OCI-M2 (cell line): ENCODE results near the gene ILF3.

Experiments used
- DNase-seq: peaks from one replicate; lab custom pipeline; 2025; ENCODE audit not compliant: unreplicated experiment; lab: John Stamatoyannopoulos, UW

ILF3 gene

DNA sequence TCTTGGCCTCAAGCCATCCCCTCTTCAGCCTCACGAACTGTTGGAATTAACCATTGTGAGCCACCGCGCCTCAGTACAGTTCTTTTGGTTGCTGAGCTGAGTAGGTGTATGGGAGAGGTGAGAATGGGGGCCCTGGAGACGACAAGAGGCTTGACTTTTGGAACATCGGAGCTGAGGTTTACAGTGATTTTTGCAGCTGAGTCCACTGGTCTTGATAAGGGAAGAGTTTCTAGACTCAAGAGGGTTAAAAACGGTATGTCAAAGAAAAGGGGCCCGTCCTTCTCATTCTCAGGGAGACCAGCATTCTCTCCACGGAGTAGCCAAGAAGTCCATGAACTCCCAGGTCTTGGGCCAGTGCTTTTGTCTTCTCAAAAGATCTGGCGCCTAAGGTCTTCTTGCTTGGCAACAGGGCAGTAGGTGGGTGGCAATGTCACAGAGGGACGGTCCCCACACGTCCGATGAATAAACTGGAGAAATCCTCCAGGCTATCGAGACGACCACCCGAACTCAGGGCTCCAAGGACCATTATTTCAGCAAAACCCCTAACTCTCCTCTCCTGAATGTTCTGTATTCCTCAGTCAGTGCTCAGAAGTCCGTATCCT lies 40.7 kb downstream of the ILF3 start:
- DNase-seq: peak; percentile 98

DNA sequence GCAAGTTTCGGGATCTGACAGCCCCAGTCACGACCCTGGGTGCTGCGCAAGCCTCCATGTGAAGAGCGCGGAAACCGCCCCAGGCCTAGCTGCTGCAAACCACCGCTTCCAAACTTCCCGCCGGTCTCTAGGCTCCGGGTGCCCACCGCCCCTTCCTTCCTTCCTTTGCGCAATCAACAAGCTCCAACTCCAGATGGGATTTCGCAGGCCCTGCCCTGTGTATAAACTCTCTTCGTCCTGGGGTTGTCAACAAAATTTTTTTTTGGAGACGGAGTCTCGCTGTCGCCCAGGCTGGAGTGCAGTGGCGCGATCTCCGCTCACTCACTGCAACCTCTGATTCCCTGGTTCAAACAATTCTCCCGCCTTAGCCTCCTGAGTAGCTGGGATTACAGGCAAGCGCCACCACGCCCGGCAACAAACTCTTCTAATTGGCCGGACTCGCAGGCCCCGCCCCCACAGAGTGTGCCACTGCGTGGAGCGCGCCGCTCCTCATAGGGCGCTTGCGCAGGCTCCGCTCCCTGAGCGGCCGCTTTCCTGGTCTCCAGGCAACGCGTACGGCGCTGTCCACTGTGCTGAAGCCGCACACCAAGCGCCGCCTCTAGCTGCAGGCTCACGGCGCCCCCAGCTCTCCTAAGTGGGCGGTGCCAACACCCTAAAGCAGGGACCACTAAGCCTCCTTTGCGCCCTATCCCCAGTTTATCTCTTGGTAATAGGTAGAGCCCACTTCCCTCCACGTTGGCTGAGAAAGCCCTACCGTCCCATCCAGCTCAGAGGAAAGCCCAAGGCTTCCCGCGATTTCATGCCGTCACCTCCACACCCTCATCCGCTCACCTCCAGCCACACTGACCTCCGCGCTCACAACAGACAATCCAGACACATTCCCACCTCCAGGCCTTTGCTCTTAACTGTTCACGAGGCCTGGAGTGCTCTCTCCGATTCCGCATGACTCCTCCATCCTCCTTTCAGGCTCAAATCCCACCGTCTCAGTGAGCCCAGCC lies 41.6 kb downstream of the ILF3 start:
- peak; percentile 100 for DNase-seq

DNA sequence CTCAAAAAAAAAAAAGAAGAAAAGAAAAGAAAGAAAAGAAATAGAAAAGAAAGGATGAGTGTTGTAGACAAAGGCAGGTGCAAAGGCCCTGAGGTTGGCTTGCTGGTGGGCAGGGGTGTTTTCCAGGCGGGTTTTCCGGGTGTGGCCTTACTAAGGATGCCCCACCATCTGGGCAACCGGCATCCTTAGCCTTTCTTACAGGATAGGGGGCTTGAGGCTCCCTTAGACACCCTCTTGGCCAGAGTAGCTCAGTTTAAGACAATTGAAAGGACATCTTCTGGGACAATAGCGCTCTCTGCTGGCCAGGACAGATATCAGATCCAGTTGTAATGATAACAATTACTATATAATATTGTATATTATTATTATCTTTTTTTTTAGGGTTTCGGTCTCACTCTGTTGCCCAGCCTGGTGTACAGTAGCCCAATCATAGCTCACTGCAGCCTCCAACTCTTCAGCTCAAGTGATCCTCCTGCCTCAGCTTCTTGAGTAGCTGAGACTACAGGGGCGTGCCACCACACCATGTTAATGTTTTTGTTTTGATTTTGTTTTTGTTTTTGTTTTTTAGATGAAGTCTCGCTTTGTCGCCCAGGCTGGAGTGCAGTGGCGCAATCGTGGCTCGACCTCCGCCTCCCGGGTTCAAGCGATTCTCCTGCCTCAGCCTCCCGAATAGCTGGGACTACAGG lies 45.6 kb downstream of the ILF3 start:
- DNase-seq: peak; percentile 98

DNA sequence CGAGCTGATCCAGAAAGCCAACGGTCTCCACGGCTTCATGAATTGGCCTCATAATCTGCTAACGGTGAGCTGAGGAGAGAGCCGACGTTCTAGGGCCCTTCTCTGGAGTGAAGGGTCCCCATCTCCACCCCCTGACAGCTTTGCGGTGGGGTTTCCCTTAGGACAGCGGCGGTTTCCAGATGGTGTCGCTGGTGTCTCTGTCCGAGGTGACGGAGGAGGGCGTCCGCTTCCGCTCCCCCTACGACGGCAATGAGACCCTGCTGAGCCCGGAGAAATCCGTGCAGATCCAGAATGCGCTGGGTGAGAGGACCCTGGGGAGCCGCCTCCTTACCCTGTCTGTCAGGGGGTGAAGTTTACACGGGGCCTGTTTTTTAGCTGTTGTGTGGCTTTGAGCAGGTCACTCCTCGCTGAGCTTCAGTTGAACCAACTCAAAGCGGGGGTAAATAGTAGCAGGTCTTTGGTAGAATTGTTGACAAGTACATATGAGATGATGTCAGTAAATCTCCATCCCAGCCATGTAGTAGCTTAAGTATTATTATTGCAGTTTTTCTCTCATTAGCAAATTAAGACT lies 47.9 kb downstream of the ILF3 start:
- DNase-seq: peak; percentile 99

DNA sequence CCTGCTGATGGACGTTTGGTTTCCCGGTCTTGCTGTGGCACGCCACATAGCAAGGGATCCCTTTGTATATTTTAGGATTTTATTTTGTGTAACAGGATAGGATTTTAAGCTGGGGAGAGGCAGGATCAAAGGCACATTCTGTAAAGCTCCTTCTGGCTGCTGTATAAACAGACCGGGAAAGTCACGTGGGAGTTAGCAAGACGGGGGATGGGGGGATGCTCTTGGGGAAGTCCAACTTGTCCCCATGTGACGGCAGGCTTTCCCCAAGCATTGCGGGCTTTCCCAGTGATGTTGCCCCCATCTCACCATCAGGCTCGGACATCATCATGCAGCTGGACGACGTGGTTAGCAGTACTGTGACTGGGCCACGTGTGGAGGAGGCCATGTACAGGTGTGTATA lies 52.8 kb downstream of the ILF3 start:
- DNase-seq: no peak

DNA sequence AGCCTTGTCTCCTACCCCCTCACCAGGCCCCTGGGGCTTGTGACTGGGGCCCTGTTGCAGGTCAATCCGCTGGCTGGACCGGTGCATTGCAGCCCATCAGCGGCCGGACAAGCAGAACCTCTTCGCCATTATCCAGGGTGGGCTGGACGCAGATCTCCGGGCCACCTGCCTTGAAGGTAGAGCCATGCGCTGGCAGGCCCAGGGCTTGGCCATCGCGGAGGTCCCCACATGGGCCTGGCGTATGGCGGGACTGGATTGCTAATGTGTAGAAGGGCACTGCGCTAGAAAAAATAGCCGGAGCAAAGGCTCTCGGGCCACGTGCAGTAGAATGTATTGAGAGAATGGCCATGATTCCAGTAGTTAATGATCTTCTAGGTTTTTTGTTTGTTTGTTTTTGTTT lies 53.3 kb downstream of the ILF3 start:
- DNase-seq: no peak

DNA sequence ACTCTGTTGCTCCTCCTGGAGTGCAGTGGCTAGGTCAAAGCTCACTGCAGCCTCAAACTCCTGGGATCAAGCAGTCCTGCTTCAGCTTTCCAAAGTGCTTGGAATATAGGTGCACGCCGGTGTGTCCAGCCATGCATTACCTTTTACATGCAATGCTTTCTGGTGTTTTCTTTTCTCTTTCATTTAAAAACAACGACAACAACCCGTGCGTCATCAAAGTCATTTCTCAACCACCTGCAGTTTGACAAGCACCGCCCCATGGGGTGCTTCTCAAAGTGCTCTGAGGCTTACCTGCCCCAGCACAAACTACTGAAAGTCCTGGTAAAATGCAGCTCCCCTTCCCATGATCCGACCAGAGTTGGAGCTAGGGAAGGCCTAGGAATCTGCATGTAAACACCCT lies 54.1 kb downstream of the ILF3 start:
- DNase-seq: no peak

DNA sequence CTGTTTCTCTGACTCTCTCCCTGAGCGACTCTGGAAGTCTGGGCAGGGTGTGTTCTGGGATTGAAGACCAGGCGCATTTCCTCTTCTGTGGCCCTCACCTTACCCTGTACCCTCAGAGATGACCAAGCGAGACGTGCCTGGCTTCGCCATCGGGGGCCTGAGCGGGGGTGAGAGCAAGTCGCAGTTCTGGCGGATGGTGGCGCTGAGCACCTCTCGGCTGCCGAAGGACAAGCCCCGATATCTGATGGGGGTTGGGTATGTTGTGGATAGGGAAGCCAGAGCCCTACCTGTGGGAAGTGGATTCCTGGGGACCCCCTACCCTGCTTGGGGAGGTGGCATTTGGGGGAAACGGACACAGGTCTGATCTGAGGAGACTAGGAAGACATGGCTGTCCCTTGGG lies 57.9 kb downstream of the ILF3 start:
- no peak for DNase-seq

DNA sequence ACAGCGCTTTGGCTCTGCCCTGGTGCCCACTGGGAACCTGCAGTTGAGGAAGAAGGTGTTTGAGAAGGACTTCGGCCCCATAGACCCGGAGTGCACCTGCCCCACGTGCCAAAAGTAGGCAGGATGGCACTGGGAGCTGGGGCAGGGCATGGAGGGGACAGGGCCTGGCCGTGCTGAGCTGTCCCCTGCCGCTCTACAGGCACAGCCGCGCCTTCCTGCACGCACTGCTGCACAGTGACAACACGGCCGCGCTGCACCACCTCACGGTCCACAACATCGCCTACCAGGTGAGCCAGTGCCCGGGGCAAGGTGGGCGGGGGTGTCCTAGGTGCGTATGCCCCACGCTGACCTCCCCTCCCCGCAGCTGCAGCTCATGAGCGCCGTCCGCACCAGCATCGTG lies 58.6 kb downstream of the ILF3 start:
- no peak for DNase-seq

DNA sequence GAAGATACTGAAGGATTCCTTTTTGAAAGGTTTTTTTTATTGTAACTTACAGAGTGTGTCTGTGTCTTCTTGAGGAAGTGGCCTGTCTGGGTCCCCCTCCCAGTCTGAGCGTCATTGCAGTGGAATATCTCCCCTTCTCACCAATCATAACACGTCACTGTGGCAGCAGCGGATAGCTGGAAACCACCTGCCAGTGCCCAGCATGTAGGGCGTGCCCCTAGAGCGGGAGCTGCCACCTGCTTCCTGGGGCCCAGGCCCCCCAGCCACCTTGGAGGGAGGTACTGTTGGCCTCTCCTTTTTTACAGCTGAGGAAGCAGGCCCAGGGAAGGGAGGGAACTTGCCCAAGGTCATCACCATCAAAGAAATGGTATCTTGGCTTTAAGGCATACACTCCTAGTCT lies 59.2 kb downstream of the ILF3 start:
- DNase-seq: no peak

DNA sequence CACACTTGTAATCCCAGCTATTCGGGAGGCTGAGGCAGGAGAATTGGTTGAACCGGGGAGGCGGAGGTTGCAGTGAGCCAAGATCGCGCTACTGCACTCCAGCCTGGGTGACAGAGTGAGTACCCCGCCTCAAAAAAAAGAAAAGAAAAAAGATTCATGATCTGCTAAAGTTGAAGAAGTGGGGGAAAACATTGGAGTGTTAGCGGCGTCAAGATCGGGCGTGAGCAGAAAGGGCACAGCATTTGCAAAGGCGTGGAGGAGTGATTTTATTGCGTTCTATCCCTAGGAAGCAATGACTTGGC lies 62.9 kb downstream of the ILF3 start:
- no peak for DNase-seq

DNA sequence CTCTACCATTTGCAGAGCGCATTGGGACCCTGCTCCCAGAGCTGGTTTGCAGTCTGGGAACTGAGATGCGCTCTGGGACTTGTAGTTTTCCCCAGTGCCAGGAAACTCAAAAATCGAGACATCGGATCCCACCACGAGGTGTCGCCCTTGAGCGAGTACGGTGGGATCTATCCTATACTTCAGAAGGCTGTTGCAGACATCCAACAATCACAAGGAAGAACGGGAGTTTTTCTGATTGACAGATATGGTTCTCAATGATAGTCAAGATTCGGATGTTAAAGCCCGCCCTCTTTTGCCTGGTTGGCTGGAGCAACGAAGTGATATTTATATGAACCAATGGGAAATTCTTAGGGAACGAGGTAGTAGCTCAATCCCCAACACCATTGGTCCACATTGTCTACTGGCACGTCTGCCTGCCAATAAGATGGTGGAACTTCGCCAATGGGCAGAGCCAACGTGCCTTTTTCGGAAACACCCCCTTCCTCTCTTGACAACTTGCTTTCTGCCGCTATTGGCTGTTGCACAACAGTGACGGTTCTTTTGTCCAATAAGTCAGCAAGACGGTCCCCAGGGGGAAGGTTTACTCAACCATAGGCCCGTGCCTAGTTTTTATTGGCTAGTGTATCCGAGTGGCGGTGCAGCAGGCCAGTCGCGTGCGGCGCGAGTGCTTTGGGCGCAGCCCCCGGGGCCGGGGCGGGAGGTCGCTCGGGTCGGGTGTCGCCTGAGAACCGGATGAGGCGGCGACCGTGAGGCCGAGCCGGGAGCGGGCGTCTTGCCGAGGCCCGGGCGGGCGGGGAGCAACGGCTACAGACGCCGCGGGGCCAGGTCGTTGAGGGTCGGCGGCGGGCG lies 63.4 kb downstream of the ILF3 start, which contains the start of gene DNM2:
Gene DNM2, plus strand, starts transcription at position 724 of the 849 bp plus-strand sequence. CDS start 164 bp downstream, outside the sequence.
- peak; percentile 100 for DNase-seq

DNA sequence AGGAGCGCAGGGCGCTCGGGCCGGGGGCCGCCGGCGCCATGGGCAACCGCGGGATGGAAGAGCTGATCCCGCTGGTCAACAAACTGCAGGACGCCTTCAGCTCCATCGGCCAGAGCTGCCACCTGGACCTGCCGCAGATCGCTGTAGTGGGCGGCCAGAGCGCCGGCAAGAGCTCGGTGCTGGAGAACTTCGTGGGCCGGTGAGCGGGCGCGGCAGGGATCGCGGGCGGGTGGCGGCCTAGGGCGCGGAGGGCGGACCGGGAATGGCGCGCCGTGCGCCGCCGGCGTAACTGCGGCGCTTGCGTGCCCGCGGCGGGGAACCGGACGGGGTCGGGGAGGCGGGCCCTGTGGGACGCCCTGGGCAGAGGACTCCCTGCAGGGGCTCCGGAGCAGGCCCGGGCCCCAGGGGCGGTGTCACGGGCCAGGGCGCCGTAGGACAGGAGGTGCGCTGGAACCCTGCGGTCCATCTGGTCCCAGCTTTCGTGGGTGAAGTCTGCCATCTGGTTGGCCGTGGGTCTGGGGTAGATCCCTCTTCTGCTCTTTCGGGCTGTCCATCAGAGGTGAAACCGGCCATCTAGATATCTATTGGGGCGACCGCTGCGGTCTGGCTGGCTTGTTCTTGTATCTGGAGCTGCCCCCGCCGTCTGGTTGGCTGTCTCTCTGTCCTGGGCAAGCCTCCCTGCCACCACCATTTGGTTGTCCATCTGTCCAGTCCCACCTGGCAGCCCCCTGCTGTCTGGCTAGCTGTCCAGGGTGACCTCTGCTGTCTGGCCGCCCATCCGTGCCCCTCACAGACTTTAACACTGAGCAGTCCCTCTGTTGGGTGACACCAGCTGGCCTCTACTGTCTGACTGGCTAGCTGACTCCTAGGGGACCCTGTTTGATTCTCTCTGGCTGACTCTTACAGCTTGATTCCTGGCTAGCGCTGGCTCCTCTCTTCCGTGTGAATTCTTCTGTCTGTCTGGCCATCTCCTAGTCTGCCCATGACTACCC lies 64.4 kb downstream of the ILF3 start:
- peak; percentile 94 for DNase-seq

DNA sequence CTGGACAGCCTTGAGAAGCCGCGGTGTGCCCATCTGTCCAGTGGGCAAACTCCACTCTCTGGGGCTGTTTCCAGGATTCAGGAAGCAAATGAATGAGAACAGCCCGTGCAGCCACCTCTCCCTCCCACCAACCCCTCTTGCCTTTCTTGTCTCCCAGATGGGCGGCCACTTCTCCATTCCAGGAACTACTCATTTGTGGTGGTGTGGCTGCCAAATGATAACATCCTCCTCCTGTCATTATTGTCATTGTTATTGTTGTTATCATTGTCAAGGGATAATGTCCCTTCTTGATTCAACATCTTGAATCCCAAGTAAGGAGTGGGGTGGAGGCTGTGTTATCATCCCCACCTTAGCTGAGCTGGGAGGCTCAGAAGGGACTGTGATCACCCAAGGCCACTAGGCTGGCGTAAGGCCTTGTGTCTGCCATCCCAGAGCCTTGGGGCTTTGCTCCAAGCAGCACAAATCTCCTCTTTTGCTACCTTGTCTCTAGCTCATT lies 65.4 kb downstream of the ILF3 start:
- peak; percentile 99 for DNase-seq

DNA sequence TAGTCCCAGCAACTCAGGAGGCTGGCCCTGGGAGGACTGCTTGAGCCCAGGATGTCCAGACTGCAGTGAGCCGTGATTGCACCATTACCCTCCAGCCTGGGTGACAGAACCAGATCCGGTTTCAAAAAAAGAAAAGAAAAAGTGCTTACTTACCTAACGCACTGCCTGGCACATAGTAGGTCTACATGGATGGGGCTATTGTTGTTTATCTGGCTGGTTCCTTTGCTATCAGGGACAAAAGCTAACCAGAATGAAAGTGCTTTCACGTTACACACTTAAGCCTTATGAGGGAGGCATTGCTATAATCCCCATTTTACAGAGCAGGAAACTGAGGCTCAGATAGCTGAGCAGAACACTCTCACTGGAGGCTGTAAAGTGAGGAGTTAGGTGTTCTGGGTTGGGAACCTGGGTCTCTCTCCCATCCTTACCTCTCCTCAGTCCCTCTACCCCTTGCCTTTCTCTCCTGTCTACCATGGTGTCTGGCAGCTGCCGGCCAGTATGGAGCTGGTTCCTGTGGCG lies 66.5 kb downstream of the ILF3 start:
- no peak for DNase-seq

DNA sequence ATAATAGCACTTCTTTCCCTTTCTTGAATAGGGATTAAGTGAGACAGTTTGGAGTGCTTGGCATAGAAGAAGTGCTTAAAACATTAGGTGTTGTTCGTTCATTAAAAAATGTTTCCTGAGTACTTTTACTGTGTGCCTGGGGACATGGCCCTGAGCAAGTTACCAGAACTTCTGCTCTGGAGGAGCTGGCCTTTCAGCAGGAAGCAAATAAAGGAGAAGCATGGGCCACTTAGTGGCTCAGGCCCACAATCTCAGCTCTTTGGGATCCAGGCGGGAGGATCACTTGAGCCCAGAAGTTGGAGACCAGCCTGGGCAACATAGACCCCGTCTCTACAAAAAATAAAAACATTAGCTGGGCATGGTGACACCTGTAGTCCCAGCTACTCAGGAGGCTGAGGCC lies 69.4 kb downstream of the ILF3 start:
- DNase-seq: no peak

DNA sequence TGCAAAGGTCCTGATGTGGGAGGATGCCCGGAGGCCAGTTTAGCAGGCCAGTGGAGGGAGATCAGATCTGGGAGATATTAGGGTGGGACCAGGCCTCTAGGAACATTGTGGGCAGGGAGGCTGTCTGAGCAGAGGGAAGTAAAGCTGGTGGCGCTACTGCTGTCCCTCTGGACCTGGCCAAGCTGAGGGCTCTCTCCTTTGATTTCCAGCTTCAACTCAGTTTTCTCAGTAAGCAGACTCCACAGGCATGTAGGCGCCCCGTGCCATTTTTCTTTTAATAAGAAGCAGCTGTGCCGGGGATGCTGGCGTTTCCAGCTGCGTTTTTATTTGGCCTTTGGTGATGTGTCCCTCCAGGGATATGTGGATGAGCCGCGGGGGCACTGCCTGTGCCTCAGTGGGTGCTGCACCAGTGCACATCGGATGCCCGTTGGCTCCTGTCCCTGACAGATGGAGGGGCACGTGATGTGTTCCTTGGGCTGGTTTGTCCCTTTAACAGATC lies 70.5 kb downstream of the ILF3 start:
- DNase-seq: no peak

DNA sequence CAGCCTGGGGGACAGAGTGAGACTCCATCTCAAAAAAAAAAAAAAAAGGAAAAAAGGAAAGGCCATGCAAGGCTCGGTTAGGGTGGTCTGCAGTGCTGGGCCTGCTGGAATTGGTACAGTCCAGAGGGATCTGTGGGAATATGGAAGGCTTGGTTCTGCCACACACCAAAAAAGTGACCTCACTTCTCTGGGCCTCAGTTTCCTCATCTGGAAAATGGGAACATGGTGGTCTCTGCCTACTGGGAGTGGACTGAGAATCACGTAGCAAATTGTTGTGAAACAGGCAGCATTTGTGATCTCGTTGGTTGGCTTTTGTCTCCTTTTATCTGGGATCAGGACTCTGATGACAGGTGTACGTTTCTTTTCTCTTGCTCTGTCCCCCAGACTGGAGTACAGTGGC lies 71.3 kb downstream of the ILF3 start:
- DNase-seq: no peak

DNA sequence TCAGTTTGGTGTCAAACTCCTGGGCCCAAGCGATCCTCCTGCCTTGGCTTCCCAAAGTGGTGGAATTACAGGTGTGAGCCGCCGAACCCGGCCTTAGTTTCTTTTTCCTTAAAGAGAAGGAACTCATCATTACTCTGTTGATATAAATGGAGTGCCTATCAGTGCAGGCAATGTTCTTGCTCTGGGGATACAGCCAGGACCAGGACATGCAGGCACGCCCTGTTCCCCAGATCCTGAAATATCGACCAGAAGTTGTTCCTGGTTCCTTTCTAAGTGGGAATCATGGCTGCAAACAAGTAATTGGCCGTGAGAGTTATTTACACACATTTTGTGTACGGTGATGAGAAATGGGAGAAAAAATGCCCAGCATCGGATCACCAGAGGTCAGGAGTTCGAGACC lies 72.1 kb downstream of the ILF3 start:
- DNase-seq: no peak
